A549 (cell line): ENCODE results near the gene HSD3B7. TPM values are rescaled to one million over a fixed set of nuclear protein-coding genes. Genes with fewer than 3 reads are reported as not detected.
A peak's percentile ranks its signal among the peaks of the same experiment; 100 is the strongest.

ENCODE experiments used
- ATAC-seq, 2 experiments: fragments of 200-7000 bp in 1 of 2; fragments of >200 bp in 1 of 2; cut with Nextera tagmentation in 1 of 2; cut with Tn5 transposase in 1 of 2; 3 replicates each; pipeline versions ENCODE4 v1.8.0 to v1.9.1; 2018 to 2020; ENCODE audit warnings: mild to moderate bottlenecking in 1 of 2, moderate library complexity in 1 of 2
- CTCF ChIA-PET: fragments of 300-600 bp; sonication (Branson Sonifier 250); formaldehyde crosslinking; extraction: SDS; loops from one replicate; lab custom pipeline; 2021; ENCODE audit warnings: antibody characterized with exemption, inconsistent platforms; lab: Yijun Ruan, JAX
- POLR2A ChIA-PET: fragments of 350-600 bp; formaldehyde crosslinking; extraction: SDS; loops from one replicate; lab custom pipeline; 2021; ENCODE audit warnings: antibody characterized with exemption, inconsistent platforms; lab: Yijun Ruan, JAX
- DNase-seq, 2 experiments: peaks; one replicate each; pipeline versions ENCODE4 v3.0.0 to v3.0.0-alpha.2; 2011 to 2016; ENCODE audit warnings: low read depth in 1 of 2, low spot score in 1 of 2
- FAIRE-seq: peaks from 2 replicates; lab custom pipeline; 2011; peaks lifted over from hg19 to GRCh38; lab: Jason Lieb, UNC
- H3K27ac ChIP-seq, 2 experiments: fragments of >200 bp; sonication (Bioruptor Twin); formaldehyde crosslinking; 3 replicates each; pipeline ENCODE4 v1.5.1; 2016 to 2017
- H3K4me1 ChIP-seq: fragments of >200 bp; sonication (Bioruptor Twin); formaldehyde crosslinking; 3 replicates; pipeline ENCODE4 v1.6.1; 2016
- H3K4me2 ChIP-seq: fragments of >200 bp; sonication (Bioruptor Twin); formaldehyde crosslinking; 3 replicates; pipeline ENCODE4 v1.6.1; 2016
- H3K4me3 ChIP-seq: fragments of >200 bp; sonication (Bioruptor Twin); formaldehyde crosslinking; 3 replicates; pipeline ENCODE4 v1.5.1; 2016
- H3K9me3 ChIP-seq: fragments of >200 bp; sonication (Bioruptor Twin); formaldehyde crosslinking; 3 replicates; pipeline ENCODE4 v1.6.1; 2016
- ATOH8 ChIP-seq: fragments of 250-450 bp; sonication (Bioruptor Pico); IDR thresholded peaks from 2 replicates; pipeline ENCODE4 v1.5.0; 2020; ENCODE audit warnings: low read depth, mild to moderate bottlenecking, moderate library complexity
- BCL3 ChIP-seq: fragments of >200 bp; sonication (Bioruptor Twin); formaldehyde crosslinking; IDR thresholded peaks from 3 replicates; pipeline ENCODE4 v1.6.1; 2016
- CBX2 ChIP-seq: fragments of 200-600 bp; sonication (generic); IDR thresholded peaks from 2 replicates; pipeline ENCODE4 v1.6.1; 2016; ENCODE audit warnings: low read depth, mild to moderate bottlenecking, borderline replicate concordance
- CBX8 ChIP-seq: fragments of 200-600 bp; sonication (generic); IDR thresholded peaks from 2 replicates; pipeline ENCODE4 v1.6.1; 2016
- CEBPB ChIP-seq, 2 experiments: fragments of >200 bp in 1 of 2; sonication (Bioruptor Twin) in 1 of 2; formaldehyde crosslinking in 1 of 2; IDR thresholded peaks; 2 replicates each; pipeline ENCODE4 v1.6.1; 2012 to 2016
- CTCF ChIP-seq: fragments of >200 bp; sonication (Bioruptor Twin); formaldehyde crosslinking; IDR thresholded peaks from 3 replicates; pipeline ENCODE4 v1.5.1; 2016
- EHMT2 ChIP-seq: fragments of 200-600 bp; sonication (generic); IDR thresholded peaks from 2 replicates; pipeline ENCODE4 v1.6.1; 2016; ENCODE audit warnings: antibody characterized with exemption, low read depth, mild to moderate bottlenecking, moderate library complexity
- ELK1 ChIP-seq: fragments of 150-350 bp; IDR thresholded peaks from 2 replicates; pipeline ENCODE4 v1.6.1; 2014; ENCODE audit warnings: low read depth, mild to moderate bottlenecking, low read length
- ESRRA ChIP-seq: fragments of 150-350 bp; IDR thresholded peaks from 2 replicates; pipeline ENCODE4 v1.6.1; 2014; ENCODE audit warnings: mild to moderate bottlenecking, low read length, borderline replicate concordance
- FOSL2 ChIP-seq, 2 experiments: fragments of 450-650 bp in 1 of 2; fragments of >200 bp in 1 of 2; sonication (Bioruptor Twin) in 1 of 2; formaldehyde crosslinking; IDR thresholded peaks; 2 replicates each; pipeline versions ENCODE4 v1.5.0 to v1.6.1; 2016 to 2020; ENCODE audit warnings: mild to moderate bottlenecking in 1 of 2, moderate library complexity in 1 of 2
- HMGXB4 ChIP-seq: fragments of 250-450 bp; sonication (Bioruptor Pico); IDR thresholded peaks from 2 replicates; pipeline ENCODE4 v1.5.0; 2021; ENCODE audit warnings: mild to moderate bottlenecking, moderate library complexity, borderline replicate concordance
- HOXA7 ChIP-seq: fragments of 250-450 bp; sonication (Bioruptor Pico); IDR thresholded peaks from 2 replicates; pipeline ENCODE4 v1.5.0; 2020; ENCODE audit warnings: mild to moderate bottlenecking, moderate library complexity
- HOXB5 ChIP-seq: fragments of 250-450 bp; sonication (Bioruptor Pico); IDR thresholded peaks from 2 replicates; pipeline ENCODE4 v1.5.0; 2020; ENCODE audit warnings: mild to moderate bottlenecking, moderate library complexity
- KDM5A ChIP-seq: fragments of 200-600 bp; sonication (generic); IDR thresholded peaks from 2 replicates; pipeline ENCODE4 v1.6.1; 2016; ENCODE audit warnings: antibody characterized with exemption, mild to moderate bottlenecking
- MAFK ChIP-seq: fragments of 450-650 bp; IDR thresholded peaks from 2 replicates; pipeline ENCODE4 v1.6.1; 2014; ENCODE audit not compliant: partially characterized antibody
- MYC ChIP-seq: IDR thresholded peaks from 2 replicates; pipeline ENCODE4 v1.6.1; 2012; ENCODE audit warnings: mild to moderate bottlenecking, inconsistent platforms, low read length, improper control_type of control experiment, borderline replicate concordance
- NFE2L2 ChIP-seq: fragments of 150-350 bp; conservative IDR thresholded peaks from 2 replicates; pipeline ENCODE4 v1.6.1; 2014; ENCODE audit warnings: low read length
- POLR2AphosphoS2 ChIP-seq: conservative IDR thresholded peaks from 2 replicates; pipeline ENCODE4 v1.6.1; 2012; ENCODE audit warnings: low read length, improper control_type of control experiment, inconsistent platforms
- RCOR1 ChIP-seq: fragments of 150-350 bp; IDR thresholded peaks from 2 replicates; pipeline ENCODE4 v1.6.1; 2014; ENCODE audit warnings: antibody characterized with exemption, low read length, low read depth
- RFX5 ChIP-seq: fragments of 450-650 bp; IDR thresholded peaks from 2 replicates; pipeline ENCODE4 v1.7.1; 2014; ENCODE audit warnings: antibody characterized with exemption, mild to moderate bottlenecking, moderate library complexity
- RNF2 ChIP-seq: fragments of 200-600 bp; sonication (generic); IDR thresholded peaks from 2 replicates; pipeline ENCODE4 v1.6.1; 2016; ENCODE audit warnings: low read depth, mild to moderate bottlenecking, antibody characterized with exemption, moderate library complexity, borderline replicate concordance
- ZFP36 ChIP-seq: fragments of 450-650 bp; IDR thresholded peaks from 2 replicates; pipeline ENCODE4 v1.6.1; 2014; ENCODE audit warnings: borderline replicate concordance; ENCODE audit not compliant: partially characterized antibody
- WGBS: methylation state at CpG from one replicate; pipeline ENCODE4 v1.1.6; 2017; ENCODE audit errors: missing lambda C conversion rate; 5-methylcytosine and 5-hydroxymethylcytosine counted together
- polyA plus RNA-seq, 4 experiments: library from polyadenylated mRNA; depleted of rRNA in 3 of 4; stranded (reverse); fragments of >200 nt; fragmentation: RNase III in 1 of 4; extraction: RNeasy Plus Mini Kit Qiagen cat#74134 plus additional on column Dnase treatment in 1 of 4; gene quantifications; 2 replicates in 3 of 4; 3 replicates in 1 of 4; pipeline ENCODE4 v1.2.3, GENCODE V29; 2011 to 2017

The HSD3B7 gene
- polyA plus RNA-seq, 2 of the 4 experiments (the other 2 are of a cell fraction), result 10.5 to 19.7 TPM

- DNase-seq, result no peak
- CTCF ChIA-PET, result interaction anchor here (0.7 to 8.2 kb wide), 13 partner anchors 8 to 913 kb away, joined by 3 to 78 read pairs (median 7); partner anchors contain the start of genes HSD3B7, ZNF646, ZNF668 and ZNF843
Measured at GRCh38 chr16:30954993-30955392, 30.0 kb upstream of the HSD3B7 start.

GRCh38 chr16:30956601-30957455 is 28.2 kb upstream of the HSD3B7 start:
- ChIA-PET POLR2A (interaction anchor here (0.6 to 1.6 kb wide), 6 partner anchors 14 to 486 kb away, joined by 3 to 5 read pairs (median 4); partner anchors contain the start of genes KAT8, ZNF646, ZNF668 and ZNF843), CTCF (interaction anchor here (0.6 to 8.2 kb wide), 3 partner anchors 15 to 78 kb away, joined by 3 to 78 read pairs (median 3); no protein-coding TSS in a partner anchor)
- peaks cover 22% of the 10 kb centered on the region for H3K4me1 ChIP-seq
- ATAC-seq (peak; percentile 65 to 80), DNase-seq (peak; percentile 79 to 91), FAIRE-seq (no peak)
- H3K4me3 ChIP-seq, result peak overlapping the region; percentile 77
- H3K4me2 ChIP-seq, result peak overlapping the region; percentile 73
- WGBS, result 38% methylated on average over 26 of the region's 42 CpGs
- peak overlapping the region; percentile 98 to 100 for H3K27ac ChIP-seq
- H3K9me3 ChIP-seq, result no peaks in the 10 kb centered on the region
- TF ChIP-seq CBX8 (no peak), ESRRA (peak; percentile 72; the same call in 1 of the 2 replicates), HOXA7 (CRISPR knock-in tag) (no peak), ZFP36 (no peak), CEBPB (IDR thresholded peaks at IDR 0.05) (0 out of 4 replicates have a peak, but pooled peaks of 1 of the 2 experiments have one; percentile 22), HOXB5 (CRISPR knock-in tag) (no peak), ELK1 (no peak), ATOH8 (CRISPR knock-in tag) (no peak), RFX5 (no peak), RCOR1 (peak; percentile 95; the same call in 1 of the 2 replicates), KDM5A (no peak), CBX2 (no peak), NFE2L2 (no peak), MAFK (no peak), RNF2 (no peak), BCL3 (no peak), POLR2AphosphoS2 (no peak), MYC (no peak)

More at GRCh38 chr16:30954993-30955392, 30.0 kb upstream of the HSD3B7 start:
- Histone ChIP-seq H3K4me3 (no peak overlapping the region), H3K27ac (no peak overlapping the region), H3K4me1 (peaks cover 35% of the 10 kb centered on the region), H3K4me2 (no peak overlapping the region), H3K9me3 (no peaks in the 10 kb centered on the region)
- WGBS, result 88% methylated on average over 8 of the region's 8 CpGs
- no peak for ATAC-seq
- no peak for TF ChIP-seq CEBPB (IDR thresholded peaks at IDR 0.05)
- TF ChIP-seq EHMT2, result no peak
- TF ChIP-seq HMGXB4 (CRISPR knock-in tag), result no peak
- TF ChIP-seq CTCF, result no peak
- no peak for TF ChIP-seq HOXA7 (CRISPR knock-in tag)
- TF ChIP-seq KDM5A, result no peak
- TF ChIP-seq POLR2AphosphoS2, result no peak
- no peak for TF ChIP-seq MAFK
- no peak for TF ChIP-seq FOSL2 (IDR thresholded peaks at IDR 0.05)
- TF ChIP-seq FOSL2 (CRISPR knock-in tag; IDR thresholded peaks at IDR 0.05), result no peak
- POLR2A ChIA-PET, result interaction anchor here (2.0 kb wide), 1 partner anchor 119 kb away, joined by 6 read pairs; the partner anchor contains the start of genes ZNF646 and ZNF668
- no peak for FAIRE-seq
